Measurements from ENCODE around the gene MAPK10.

DNA sequence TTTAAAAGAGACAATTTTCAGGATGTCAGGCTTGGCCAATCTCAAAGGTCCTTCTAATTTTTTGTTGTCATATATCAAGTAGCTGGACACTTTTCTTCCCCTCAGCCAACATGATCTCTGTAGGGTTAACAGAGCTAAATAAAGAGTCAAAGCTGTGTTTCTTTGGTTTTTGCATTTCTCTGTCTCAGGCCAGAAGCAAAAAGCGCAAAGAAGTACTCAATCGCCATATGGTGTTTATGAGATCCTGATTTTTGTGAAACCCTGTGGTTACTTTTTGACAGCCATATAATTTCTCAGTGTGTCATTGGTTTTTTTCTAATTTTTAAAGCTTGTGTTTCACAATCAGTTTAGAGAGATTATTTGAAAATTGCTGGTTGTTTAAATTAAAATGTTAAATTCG, 111.9 kb downstream of the MAPK10 start:
- TF ChIP-seq, protein P1, sequence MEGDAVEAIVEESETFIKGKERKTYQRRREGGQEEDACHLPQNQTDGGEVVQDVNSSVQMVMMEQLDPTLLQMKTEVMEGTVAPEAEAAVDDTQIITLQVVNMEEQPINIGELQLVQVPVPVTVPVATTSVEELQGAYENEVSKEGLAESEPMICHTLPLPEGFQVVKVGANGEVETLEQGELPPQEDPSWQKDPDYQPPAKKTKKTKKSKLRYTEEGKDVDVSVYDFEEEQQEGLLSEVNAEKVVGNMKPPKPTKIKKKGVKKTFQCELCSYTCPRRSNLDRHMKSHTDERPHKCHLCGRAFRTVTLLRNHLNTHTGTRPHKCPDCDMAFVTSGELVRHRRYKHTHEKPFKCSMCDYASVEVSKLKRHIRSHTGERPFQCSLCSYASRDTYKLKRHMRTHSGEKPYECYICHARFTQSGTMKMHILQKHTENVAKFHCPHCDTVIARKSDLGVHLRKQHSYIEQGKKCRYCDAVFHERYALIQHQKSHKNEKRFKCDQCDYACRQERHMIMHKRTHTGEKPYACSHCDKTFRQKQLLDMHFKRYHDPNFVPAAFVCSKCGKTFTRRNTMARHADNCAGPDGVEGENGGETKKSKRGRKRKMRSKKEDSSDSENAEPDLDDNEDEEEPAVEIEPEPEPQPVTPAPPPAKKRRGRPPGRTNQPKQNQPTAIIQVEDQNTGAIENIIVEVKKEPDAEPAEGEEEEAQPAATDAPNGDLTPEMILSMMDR (conservative IDR thresholded peaks at IDR 0.05; ENCODE audit: low read length) = no peak
- no peak for TF ChIP-seq EZH2phosphoT487 (IDR thresholded peaks at IDR 0.05; ENCODE audit: borderline replicate concordance)

Data from Loucy (cell line).